ENCODE data around the gene CDH8.
"Not testable (repeated sequence)": the region's sequence is repeated elsewhere in the genome, so short reads cannot be mapped to it uniquely, and the experiment has no call there.

CDH8 gene

GRCh38 chr16:61926766-61927165 lies 109.5 kb downstream of the CDH8 start:
- DNase-seq = no peak

- no peak for DNase-seq
Observed at GRCh38 chr16:61923629-61924028, 112.6 kb downstream of the CDH8 start.

DNA sequence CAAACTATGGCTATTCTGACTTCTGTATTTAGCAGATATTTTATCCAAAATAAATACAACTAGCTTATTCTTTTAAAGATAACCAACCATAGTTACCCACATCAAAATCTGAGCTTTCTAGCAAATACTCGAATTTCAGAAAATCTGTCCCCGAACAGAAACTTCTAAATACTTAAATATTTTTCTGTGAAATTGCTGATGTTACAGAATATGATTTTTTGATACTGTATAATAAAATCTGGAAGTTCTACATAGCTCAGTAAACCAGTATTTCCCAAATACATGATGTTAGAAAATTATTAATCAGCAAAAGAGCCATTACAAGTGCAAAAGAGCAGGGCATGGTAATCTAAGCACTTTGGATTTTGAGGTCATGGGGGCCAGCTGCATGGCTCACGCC lies 114.9 kb downstream of the CDH8 start:
- DNase-seq = no peak

DNA sequence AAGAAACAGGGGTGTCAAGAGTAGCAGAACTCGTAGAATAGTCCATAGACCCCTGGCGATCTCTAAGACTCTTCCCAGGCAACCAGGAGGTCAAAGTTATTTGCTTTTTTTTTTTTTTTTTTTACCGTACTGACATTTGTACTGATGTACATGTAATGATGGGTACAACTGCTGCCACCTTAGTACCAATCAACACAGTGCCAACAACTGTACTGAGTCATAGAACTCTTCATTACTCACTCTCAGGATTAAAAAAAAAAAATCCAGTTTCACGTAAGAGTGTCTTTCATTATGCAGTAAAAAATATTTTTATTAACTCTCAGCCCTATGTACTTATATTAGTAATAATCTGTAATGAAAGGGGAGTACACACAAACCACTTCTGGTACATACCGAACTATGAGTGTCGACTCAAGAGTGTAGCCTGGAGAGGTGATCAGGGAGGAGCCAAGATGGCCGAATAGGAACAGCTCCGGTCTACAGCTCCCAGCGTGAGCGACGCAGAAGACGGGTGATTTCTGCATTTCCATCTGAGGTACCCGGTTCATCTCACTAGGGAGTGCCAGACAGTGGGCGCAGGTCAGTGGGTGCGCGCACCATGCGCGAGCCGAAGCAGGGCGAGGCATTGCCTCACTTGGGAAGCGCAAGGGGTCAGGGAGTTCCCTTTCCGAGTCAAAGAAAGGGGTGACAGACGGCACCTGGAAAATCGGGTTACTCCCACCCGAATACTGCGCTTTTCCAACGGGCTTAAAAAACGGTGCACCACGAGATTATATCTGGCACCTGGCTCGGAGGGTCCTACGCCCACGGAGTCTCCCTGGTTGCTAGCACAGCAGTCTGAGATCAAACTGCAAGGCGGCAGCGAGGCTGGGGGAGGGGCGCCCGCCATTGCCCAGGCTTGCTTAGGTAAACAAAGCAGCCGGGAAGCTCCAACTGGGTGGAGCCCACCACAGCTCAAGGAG lies 118.1 kb downstream of the CDH8 start:
- not testable (repeated sequence) for DNase-seq

DNA sequence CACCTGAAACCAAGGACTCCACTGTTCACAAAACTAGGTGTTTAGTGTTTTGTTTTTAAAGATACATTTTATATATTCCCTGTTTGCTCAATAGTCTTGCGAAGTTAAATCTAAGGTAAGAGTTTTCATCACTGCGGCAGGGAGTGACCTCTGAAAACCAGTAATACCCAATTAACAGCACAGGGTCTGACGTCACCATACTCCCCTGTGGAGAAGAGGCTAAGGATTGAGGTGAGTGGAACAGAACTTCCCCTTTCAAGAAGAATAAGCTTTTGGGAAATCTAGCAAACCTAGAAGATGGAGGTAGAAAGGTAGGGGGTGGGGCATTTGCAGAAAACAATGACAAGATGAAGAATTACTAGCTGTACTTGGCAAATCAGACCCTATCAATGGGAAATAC lies 120.7 kb downstream of the CDH8 start:
- no peak for DNase-seq

- no peak for DNase-seq
Observed at GRCh38 chr16:61909074-61909473, 127.2 kb downstream of the CDH8 start.

DNA sequence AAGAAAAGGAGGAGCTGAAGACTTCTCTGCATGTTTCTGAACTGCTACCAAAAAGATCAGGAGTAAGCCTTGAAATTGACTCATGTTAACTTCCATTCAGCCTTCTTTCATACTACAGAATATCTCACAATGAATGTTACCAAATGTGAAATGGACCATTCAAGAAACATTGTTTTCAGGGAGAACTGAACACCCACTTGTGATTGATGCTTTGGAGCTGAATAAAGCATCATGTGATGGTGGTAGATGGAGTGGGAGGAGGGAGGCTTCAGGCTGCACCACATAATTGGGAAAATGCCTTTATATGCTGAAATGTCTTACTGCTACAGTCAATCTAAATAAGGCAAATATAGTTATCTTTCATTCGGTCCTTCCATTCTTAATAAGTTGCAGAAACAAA lies 127.8 kb downstream of the CDH8 start:
- no peak for DNase-seq

GRCh38 chr16:61901689-61902088 lies 134.5 kb downstream of the CDH8 start:
- no peak for DNase-seq

GRCh38 chr16:61900482-61900881 lies 135.8 kb downstream of the CDH8 start:
- DNase-seq = no peak

DNA sequence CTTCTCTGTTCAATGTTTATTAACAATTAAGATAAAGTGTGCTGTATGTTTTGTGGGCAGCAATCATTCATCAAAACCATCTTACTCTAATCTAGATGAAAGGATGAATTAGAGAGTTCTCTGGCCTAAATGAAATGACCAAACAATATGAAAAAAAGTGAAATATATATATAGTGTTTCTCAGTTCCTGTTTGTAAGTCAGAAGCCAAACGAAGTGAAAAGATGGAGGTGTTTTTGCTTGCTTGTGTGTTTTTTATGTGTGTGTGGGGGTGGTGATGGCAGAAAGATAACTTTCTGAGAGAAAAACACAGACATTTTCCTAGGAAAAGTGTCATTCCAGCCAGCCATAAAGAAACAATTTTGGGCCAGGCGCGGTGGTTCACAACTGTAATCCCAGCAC lies 138.6 kb downstream of the CDH8 start:
- DNase-seq = no peak

DNA sequence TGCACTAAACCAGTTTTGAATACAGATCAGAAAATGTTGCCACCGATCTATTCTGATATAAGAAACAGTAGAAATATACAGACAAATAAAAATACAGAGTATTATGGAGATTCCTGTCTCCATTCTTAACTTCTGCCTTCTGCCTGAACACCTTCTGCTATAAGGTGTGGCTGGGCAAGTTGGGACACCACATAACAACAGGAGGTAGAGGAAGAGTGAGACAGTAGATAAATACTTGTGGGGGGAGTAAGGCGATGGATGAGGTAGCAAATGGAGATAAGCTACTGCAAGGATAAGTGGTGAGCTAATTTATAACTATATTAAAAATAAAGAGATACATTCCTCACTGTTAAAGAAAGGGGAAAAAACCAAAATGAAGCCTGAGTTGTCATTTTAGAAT lies 143.7 kb downstream of the CDH8 start:
- no peak for DNase-seq

GRCh38 chr16:61891460-61891859 lies 144.8 kb downstream of the CDH8 start:
- DNase-seq = no peak

DNA sequence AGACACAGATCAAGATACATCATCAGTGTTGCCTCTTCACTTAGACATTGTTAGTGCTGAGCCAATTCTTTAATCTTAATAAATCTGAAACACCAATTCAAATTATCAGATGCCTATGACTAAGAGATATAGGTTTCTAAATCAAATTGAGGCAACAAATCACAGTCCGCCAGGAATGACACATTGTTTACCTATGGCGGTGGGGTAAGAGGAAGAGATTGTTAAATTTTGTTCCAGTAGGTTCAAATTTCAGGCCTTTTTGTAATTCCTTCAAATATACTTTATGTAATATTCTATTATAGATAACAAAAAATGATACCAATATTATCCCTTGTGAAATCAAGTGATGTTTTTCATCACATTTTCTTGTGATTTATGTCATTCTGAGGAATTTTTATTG lies 145.9 kb downstream of the CDH8 start:
- DNase-seq = no peak

DNA sequence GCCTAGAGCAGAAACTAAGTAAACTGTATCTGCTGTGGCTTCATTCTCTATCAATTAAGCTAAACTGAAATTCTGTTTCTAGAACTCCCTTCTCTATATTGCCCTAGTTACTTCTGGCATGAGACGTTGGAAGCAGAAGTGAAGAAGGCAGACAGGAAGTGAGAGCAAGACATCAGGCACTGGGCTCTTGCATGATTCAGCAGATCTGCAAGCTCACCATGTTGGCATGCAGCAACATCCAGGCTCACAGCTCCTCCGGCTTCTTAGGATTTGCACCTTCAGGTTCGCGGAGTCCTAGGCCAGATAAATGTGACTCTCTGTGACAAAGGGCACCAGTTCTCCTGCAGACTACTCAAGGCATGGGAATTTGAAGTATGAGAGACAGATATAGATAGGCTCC lies 148.3 kb downstream of the CDH8 start:
- no peak for DNase-seq

DNA sequence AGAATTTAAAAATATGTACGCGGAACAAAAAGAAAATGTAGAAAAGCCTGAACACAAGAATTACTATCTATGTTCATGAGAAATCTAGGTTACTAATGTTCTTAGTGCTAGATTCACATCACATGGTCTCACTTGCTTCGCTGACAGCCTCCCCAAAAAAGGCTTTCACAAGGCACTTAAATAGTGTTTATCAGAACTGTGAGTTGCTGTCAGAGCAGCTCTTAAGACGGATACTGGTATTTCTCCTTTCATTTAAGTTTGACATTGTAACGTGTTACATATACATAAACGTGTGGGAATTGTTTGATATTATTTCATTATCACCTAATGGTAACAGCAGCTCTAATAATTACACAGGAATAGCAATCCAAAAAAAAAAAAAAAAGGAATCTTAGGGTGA lies 150.9 kb downstream of the CDH8 start:
- DNase-seq = no peak

DNA sequence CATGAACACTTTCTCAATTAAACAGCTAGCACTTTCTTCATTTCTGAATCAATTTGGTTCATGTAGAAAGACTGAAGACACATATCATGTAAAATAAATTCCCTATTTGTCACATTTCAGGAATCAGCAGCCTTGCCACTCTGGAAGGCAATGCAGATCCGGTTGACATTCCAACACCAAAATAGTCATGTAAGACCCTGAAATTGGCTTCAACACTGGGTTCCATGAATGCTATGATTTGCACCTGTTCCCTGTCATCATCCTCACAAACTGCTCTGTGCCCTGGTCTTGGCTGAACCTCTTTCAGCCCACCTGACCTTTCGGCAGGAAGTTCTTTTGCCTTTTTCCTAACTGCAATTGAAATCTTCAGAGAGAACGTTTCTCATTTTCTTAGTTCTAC lies 156.9 kb downstream of the CDH8 start:
- DNase-seq = no peak

DNA sequence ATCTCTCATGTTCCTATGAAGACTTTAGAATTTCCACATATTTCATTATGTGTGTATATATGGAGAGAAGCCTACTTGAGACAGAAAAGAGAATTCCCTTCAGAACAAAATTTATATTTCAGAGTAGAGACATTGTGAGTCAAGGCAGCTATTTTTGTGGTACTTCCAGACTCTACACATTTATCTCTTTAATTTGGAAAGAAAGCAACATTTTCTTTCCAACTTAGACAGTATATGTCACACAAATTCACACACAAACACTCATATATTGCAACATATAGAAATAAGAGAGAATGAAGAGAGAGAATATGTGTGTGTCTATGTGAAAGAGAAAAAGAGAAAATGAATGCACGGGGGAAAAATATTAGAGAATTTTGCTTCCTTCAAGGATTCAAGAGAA lies 158.8 kb downstream of the CDH8 start:
- DNase-seq = no peak

DNA sequence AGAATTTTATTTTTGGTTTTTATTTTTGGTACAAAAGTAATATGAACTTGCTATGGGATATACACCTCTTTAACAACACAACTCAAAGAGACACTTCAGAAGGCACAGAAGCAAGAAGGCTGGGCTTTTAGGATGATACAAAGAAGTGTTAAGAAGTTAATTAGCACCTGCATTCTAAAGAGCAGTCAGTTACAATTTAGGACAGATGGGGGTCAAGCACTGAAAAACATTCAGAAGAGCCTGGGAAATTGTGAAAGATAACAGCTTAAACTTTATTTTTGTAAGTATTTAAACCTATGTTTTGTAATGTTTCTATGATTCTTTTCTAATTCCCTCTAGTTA lies 163.5 kb downstream of the CDH8 start:
- DNase-seq = no peak

DNA sequence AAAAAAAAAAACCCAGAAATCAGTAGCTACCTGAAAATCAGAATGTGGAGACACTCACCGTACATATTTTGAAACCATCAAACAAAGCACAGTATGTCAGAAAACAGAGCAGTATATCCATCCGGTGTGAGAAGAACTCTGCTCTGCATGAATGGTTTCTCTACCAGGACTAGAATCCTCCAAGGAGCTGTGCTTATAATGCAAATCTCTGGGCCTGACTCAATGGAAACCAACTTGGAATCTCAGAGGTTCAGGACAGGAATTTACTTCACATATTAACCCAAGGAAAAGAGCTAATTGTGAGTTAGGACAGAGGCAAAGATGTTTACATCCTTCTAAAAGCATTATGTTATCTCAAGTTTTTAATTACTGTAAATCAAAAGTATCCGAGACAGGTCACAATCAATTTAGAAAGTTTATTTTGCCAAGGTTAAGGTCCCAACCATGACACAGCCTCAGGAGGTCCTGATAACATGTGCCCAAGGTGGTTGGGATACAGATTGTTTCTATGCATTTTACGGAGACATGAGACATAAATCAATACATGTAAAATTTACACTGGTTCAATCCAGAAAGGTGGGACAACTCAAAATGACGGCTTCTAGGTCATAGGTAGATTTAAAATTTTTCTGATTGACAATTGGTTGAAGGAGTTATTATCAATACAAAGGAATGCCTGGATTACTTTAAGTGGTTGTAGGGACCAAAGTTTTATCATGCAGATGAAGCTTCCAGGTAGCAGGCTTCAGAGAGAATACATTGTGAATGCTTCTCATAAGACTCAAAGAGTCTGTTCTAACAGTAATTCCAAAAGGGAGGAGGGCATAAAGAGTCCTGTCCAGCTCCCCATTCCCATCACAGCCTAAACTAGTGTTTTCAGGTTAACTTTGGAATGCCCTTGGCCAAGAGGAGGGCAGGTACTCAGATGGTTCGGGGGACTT lies 164.1 kb downstream of the CDH8 start:
- DNase-seq = no peak

DNA sequence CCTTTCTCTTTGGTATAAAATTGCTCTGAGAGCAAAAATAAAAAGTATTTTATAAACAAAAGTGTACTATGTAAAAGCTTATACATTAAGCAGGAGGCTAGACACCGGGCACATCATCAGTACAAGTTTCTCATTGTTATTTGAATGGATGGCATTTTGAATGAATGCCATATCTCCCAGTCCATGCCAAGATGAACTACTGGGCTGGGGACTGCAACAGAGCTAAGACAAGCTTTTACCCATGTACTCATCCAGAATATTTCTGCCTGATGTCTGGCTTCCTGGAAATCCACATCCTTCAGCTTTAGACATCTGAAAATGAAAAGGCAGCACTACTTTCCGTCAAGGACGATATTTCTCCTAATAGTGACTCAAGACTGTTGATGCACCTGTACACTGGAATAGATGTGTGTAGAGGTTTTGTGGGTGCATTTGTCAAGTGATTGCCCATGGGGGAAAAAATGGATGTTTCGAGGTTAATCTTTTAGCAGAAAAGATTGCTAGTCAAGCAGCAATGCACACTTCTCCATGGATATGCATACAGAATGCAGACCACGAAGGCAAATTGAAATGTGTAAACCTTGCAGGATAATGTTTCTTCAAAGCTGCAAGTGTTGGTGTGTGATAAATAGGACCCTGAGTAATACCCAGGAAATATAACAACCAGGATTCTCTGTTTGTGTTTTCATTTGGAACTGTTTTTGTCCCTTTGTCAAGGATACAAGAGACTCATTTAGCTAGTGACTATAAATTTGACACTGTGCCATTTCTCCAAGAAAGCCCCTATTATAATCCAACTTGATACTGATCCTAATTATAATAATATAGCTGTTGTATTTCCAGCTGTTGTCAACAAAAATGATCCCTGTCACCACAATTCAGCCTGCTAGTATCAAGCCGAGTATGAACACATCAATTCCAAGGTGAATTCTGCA lies 173.8 kb downstream of the CDH8 start:
- DNase-seq = no peak

DNA sequence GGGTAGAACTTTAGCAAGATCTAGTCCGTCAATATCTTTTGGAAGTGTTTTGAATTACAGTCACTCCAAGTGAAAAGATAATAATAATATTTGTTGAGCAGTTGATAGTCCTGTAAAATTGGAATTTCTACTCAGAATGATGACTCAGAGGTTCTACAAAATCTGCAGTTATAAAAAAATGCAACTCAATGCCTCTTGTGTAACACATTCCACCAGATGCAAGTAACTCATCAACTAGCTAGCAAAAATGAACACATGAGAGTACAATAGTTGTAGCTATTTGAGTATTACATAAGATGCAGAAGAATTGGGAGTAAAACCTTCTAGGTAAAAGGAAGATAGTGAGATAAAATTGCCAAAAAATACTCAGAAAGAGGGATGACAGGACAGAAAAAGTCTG lies 177.2 kb downstream of the CDH8 start:
- DNase-seq = no peak

DNA sequence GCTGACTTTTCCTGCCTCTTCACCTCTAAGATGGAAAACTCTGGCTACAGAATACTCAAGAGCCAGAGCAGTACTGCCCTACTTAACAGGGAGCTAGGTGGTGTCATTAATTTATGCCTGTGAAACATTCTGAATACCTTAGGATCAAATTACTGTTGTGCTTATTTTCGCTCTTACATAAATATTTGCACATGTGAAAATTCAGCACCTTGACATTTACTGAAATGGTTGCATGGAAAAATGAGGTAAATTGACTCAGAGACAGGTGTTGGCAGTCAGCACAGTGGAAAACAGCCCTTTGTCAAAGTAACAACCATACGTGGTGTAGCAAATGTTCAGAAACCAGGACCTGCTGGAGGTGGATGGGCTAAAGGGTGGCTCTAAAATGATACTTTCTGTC lies 193.6 kb downstream of the CDH8 start:
- DNase-seq = peak; percentile 64

Data from NCI-H2029 (cell line).